ENCODE measurements around the gene TXNIP. TPM values are rescaled to one million over a fixed set of nuclear protein-coding genes. Genes with fewer than 3 reads are reported as not detected.

Gene TXNIP, protein sequence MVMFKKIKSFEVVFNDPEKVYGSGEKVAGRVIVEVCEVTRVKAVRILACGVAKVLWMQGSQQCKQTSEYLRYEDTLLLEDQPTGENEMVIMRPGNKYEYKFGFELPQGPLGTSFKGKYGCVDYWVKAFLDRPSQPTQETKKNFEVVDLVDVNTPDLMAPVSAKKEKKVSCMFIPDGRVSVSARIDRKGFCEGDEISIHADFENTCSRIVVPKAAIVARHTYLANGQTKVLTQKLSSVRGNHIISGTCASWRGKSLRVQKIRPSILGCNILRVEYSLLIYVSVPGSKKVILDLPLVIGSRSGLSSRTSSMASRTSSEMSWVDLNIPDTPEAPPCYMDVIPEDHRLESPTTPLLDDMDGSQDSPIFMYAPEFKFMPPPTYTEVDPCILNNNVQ
- total RNA-seq: 1,000 to 10,000 TPM in 2 of 3 donors, 100 to 1,000 TPM in 1; 984 to 1,724 (median 1,422) TPM
- 2,840 TPM for total RNA-seq (2013)

DNA sequence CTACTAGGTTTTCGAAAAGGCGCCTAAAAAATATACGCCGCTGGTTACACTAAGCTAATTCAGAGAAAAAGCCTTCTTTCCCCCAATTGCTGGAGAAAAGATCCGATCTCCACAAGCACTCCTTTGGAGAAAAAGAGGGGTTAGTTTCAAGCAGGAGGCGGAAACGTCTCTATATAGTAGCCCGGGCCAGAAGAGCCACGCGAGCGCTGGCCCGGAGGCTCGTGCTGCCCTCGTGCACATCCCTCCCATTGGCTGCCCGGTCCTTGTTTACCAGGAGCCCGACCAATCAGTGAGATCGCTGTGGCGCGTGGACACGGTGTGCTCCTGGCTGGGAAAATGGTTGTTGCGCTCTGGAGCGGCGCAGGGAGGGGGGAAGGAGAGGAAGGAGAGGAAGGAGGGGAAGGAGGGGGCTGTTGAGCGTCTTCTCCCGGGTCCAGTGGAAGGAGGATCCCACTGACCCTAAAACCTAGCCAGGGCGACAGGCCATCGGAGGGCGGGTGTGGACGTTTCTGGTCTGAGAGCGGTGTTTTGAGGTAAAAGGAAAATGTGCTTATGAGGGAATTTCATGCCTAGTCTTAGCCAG is at the start of gene TXNIP:
TXNIP (minus strand) TSS at position 147 of the 583 bp plus-strand sequence. CDS start 313 bp downstream, outside the sequence.
- TF ChIP-seq, protein P1, sequence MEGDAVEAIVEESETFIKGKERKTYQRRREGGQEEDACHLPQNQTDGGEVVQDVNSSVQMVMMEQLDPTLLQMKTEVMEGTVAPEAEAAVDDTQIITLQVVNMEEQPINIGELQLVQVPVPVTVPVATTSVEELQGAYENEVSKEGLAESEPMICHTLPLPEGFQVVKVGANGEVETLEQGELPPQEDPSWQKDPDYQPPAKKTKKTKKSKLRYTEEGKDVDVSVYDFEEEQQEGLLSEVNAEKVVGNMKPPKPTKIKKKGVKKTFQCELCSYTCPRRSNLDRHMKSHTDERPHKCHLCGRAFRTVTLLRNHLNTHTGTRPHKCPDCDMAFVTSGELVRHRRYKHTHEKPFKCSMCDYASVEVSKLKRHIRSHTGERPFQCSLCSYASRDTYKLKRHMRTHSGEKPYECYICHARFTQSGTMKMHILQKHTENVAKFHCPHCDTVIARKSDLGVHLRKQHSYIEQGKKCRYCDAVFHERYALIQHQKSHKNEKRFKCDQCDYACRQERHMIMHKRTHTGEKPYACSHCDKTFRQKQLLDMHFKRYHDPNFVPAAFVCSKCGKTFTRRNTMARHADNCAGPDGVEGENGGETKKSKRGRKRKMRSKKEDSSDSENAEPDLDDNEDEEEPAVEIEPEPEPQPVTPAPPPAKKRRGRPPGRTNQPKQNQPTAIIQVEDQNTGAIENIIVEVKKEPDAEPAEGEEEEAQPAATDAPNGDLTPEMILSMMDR (IDR thresholded peaks at IDR 0.05): no peak
- Histone ChIP-seq H3K36me3 (ENCODE audit: control insufficient read depth, insufficient read depth, low read length) (peaks cover 41% of the 10 kb centered on the region), H3K4me1 (ENCODE audit: control insufficient read depth, insufficient read depth, low read length) (peaks cover 48% of the 10 kb centered on the region), H3K27ac (ENCODE audit: low read length) (peak within 1 kb of the TSS; percentile 88), H3K27me3 (ENCODE audit: control insufficient read depth, insufficient read depth, low read length) (no peaks in the 10 kb centered on the region), H3K4me3 (ENCODE audit: low read length) (peak within 1 kb of the TSS; percentile 64), H3K9me3 (ENCODE audit: control insufficient read depth, insufficient read depth, low read length) (no peaks in the 10 kb centered on the region)
- no peaks in the 10 kb centered on the region for H3K27me3 Mint-ChIP-seq (ENCODE audit: low read depth in 2 of 2)
- H3K36me3 Mint-ChIP-seq: peaks cover 46% of the 10 kb centered on the region
- peak within 1 kb of the TSS; percentile 97 for H3K4me3 Mint-ChIP-seq
- H3K4me1 Mint-ChIP-seq: peaks cover 71 to 76% of the 10 kb centered on the region in 2 donors
- DNase-seq (peak; percentile 91 to 95), ATAC-seq (peak; percentile 85 to 97 (median 95))
- under 1% methylated on average over 30 of the region's 30 CpGs for WGBS (ENCODE audit: insufficient coverage)
- peak within 1 kb of the TSS; percentile 97 to 99 for H3K27ac Mint-ChIP-seq
- no peaks in the 10 kb centered on the region for H3K9me3 Mint-ChIP-seq
- intact Hi-C loops (cut with micrococcal nuclease): loop anchor here (1.0 to 5.0 kb wide), 4 partner anchors 16 to 69 kb away; partner anchors contain the start of genes ANKRD34A, POLR3GL and RBM8A

DNA sequence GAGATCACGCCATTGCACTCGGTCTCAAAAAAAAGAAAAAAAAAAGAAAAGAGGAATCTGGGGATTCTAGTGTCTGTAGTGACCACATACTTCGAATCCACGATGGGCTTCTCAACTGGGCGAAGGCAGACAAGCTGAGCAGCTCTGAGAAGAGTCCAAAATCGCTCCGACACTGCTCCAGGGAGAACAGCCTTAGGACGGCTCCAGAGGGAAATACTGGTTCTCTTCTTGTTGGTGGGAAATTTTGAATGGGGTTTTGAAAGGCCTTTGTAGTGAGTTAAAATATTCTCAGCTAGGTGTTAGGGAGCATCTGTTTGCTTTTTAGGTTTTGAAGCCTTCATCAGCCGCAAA is 43.4 kb upstream of the TXNIP start:
- Mint-ChIP-seq H3K4me1 (peaks cover 42 to 44% of the 10 kb centered on the region in 2 donors), H3K27ac (peak overlapping the region; percentile 99)

DNA sequence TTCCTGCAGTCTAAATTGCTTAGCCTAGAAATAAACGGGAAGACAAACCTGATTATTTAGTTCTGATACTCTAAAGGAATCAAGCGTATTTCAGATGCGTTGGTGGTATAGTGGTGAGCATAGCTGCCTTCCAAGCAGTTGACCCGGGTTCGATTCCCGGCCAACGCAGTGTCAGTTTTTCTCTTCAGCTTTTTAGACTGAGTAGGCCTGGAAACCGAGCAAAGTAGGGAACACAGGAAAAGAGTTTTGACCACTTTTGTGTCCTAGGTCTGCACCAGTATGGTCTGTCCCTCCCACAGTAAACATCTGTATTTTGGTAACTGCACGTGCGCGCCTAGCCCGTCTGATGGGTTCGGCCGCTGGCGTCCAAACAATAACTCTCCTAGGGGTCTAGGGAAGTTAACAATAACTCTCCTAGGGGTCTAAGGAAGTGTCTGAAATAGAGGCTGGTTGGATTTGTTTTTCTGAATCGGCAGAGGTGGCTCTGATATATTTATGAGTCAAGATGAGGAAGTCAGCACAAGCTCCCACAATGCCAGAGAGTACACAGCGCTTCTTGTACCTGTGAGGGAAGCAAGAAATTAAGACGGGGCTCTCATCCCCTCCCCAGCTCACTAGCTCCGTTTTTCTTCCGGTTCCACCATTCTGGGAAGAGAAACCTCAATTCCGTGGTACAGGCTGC is 40.7 kb upstream of the TXNIP start:
- no peaks in the 10 kb centered on the region for H3K27me3 ChIP-seq (ENCODE audit: control insufficient read depth, insufficient read depth, low read length)
- peaks cover 44 to 49% of the 10 kb centered on the region in 2 donors for H3K4me1 Mint-ChIP-seq

More for the DNA sequence above, 43.4 kb upstream of the TXNIP start:
- intact Hi-C loops (cut with micrococcal nuclease): loop anchor here (2.0 to 5.0 kb wide), 5 partner anchors 13 to 183 kb away; partner anchors contain the start of genes ANKRD34A, PEX11B, PIAS3 and POLR3GL
- TF ChIP-seq, protein P1 (IDR thresholded peaks at IDR 0.05): no peak
- Histone ChIP-seq H3K27ac (ENCODE audit: low read length) (no peak overlapping the region), H3K4me3 (ENCODE audit: low read length) (no peak overlapping the region), H3K27me3 (ENCODE audit: control insufficient read depth, insufficient read depth, low read length) (no peaks in the 10 kb centered on the region), H3K36me3 (ENCODE audit: control insufficient read depth, insufficient read depth, low read length) (no peaks in the 10 kb centered on the region), H3K9me3 (ENCODE audit: control insufficient read depth, insufficient read depth, low read length) (no peaks in the 10 kb centered on the region), H3K4me1 (ENCODE audit: control insufficient read depth, insufficient read depth, low read length) (peaks cover 37% of the 10 kb centered on the region)
- peaks cover 6 to 16% of the 10 kb centered on the region in 2 donors for H3K27me3 Mint-ChIP-seq (ENCODE audit: low read depth in 2 of 2)
- no peak for ATAC-seq
- peak overlapping the region; percentile 1 for H3K4me3 Mint-ChIP-seq
- WGBS (ENCODE audit: insufficient coverage): 80% methylated on average over 9 of the region's 9 CpGs
- DNase-seq: no peak
- H3K9me3 Mint-ChIP-seq: no peaks in the 10 kb centered on the region
- H3K36me3 Mint-ChIP-seq: no peaks in the 10 kb centered on the region

More for the DNA sequence above, 40.7 kb upstream of the TXNIP start:
- H3K27me3 Mint-ChIP-seq (ENCODE audit: low read depth in 2 of 2): peaks cover 6 to 16% of the 10 kb centered on the region in 2 donors
- WGBS (ENCODE audit: insufficient coverage): under 1% methylated on average over 21 of the region's 21 CpGs
- Histone ChIP-seq H3K9me3 (ENCODE audit: control insufficient read depth, insufficient read depth, low read length) (no peaks in the 10 kb centered on the region), H3K27ac (ENCODE audit: low read length) (peak overlapping the region; percentile 56), H3K4me3 (ENCODE audit: low read length) (peak overlapping the region; percentile 63), H3K4me1 (ENCODE audit: control insufficient read depth, insufficient read depth, low read length) (peaks cover 37% of the 10 kb centered on the region), H3K36me3 (ENCODE audit: control insufficient read depth, insufficient read depth, low read length) (no peaks in the 10 kb centered on the region)
- peak overlapping the region; percentile 99 for H3K27ac Mint-ChIP-seq
- no peaks in the 10 kb centered on the region for H3K36me3 Mint-ChIP-seq
- peak; percentile 69 to 87 for DNase-seq
- peak; percentile 29 to 60 (median 42) for ATAC-seq
- H3K4me3 Mint-ChIP-seq: peak overlapping the region; percentile 97
- intact Hi-C loops (cut with micrococcal nuclease): loop anchor here (5.0 kb wide), 3 partner anchors 40 to 180 kb away; partner anchors contain the start of genes ANKRD34A, PIAS3, POLR3GL and TXNIP
- TF ChIP-seq, protein P1 (IDR thresholded peaks at IDR 0.05): no peak
- H3K9me3 Mint-ChIP-seq: no peaks in the 10 kb centered on the region

Measured in natural killer cell (primary cell).